Measurements from ENCODE around the gene PIGK.
"Not testable (repeated sequence)": the region's sequence is repeated elsewhere in the genome, so short reads cannot be mapped to it uniquely, and the experiment has no call there.

Gene PIGK

GRCh38 chr1:77230051-77230450 lies 10.8 kb upstream of the PIGK start:
- Histone ChIP-seq H3K9ac (ENCODE audit: low read length) (no peak overlapping the region), H3K4me1 (ENCODE audit: control insufficient read depth, low read depth, low read length) (no peaks in the 10 kb centered on the region), H3K36me3 (ENCODE audit: control insufficient read depth, low read depth, low read length) (no peaks in the 10 kb centered on the region), H3K27me3 (ENCODE audit: control insufficient read depth, insufficient read depth, low read length) (no peaks in the 10 kb centered on the region), H3K4me3 (ENCODE audit: low read length) (no peak overlapping the region), H3K9me3 (ENCODE audit: control insufficient read depth, low read depth, low read length) (no peaks in the 10 kb centered on the region), H3K27ac (ENCODE audit: low read length) (no peak overlapping the region)

DNA sequence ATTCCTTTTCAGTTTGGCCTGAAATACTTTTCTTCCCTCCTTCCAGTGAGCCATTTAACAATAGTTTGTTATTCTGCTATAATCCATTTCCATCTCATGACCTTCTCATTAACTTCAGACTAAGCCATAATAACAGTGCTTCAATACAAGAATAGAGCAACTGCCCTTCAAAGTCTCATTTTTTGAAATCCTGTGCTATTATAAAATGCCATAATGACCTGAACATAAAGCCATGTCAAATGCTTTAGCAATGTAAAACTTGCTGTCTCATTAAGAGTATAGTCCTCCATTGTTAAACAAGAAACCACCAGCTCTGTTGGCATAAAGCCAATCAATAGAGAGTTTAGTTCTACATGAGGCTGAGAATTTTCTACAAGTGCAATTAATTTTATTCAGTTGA lies 9.6 kb upstream of the PIGK start:
- Histone ChIP-seq H3K36me3 (ENCODE audit: control insufficient read depth, low read depth, low read length) (no peaks in the 10 kb centered on the region), H3K27me3 (ENCODE audit: control insufficient read depth, insufficient read depth, low read length) (no peaks in the 10 kb centered on the region), H3K9ac (ENCODE audit: low read length) (no peak overlapping the region), H3K4me1 (ENCODE audit: control insufficient read depth, low read depth, low read length) (no peaks in the 10 kb centered on the region), H3K9me3 (ENCODE audit: control insufficient read depth, low read depth, low read length) (no peaks in the 10 kb centered on the region), H3K27ac (ENCODE audit: low read length) (no peak overlapping the region), H3K4me3 (ENCODE audit: low read length) (no peak overlapping the region)

- Histone ChIP-seq H3K27me3 (ENCODE audit: control insufficient read depth, insufficient read depth, low read length) (no peaks in the 10 kb centered on the region), H3K9ac (ENCODE audit: low read length) (no peak overlapping the region), H3K36me3 (ENCODE audit: control insufficient read depth, low read depth, low read length) (no peaks in the 10 kb centered on the region), H3K4me1 (ENCODE audit: control insufficient read depth, low read depth, low read length) (peaks cover 5% of the 10 kb centered on the region), H3K9me3 (ENCODE audit: control insufficient read depth, low read depth, low read length) (no peaks in the 10 kb centered on the region), H3K27ac (ENCODE audit: low read length) (no peak overlapping the region), H3K4me3 (ENCODE audit: low read length) (no peak overlapping the region)
These were observed 8.2 kb upstream of the PIGK start for GRCh38 chr1:77227381-77227780.

DNA sequence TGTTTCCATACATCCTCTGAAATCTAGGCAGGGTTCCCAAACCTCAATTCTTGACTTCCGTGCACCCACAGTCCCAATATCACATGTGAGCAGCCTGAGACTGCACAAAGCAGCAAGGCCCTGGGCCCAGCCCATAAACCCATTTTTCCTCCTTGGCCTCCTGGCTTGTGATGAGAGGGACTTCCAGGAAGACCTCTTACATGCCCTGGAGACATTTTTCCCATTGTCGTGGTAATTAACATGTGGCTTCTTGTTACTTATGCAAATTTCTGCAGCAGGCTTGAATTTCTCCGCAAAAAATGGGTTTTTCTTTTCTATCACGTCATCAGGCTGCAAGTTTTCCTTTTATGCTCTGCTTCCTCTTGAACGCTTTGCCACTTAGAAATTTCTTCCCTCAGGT lies 3.3 kb upstream of the PIGK start:
- no peak overlapping the region for H3K27ac ChIP-seq (ENCODE audit: low read length)
- peaks cover 6% of the 10 kb centered on the region for H3K4me1 ChIP-seq (ENCODE audit: control insufficient read depth, low read depth, low read length)
- no peaks in the 10 kb centered on the region for H3K9me3 ChIP-seq (ENCODE audit: control insufficient read depth, low read depth, low read length)
- no peaks in the 10 kb centered on the region for H3K36me3 ChIP-seq (ENCODE audit: control insufficient read depth, low read depth, low read length)
- no peaks in the 10 kb centered on the region for H3K27me3 ChIP-seq (ENCODE audit: control insufficient read depth, insufficient read depth, low read length)
- no peak overlapping the region for H3K9ac ChIP-seq (ENCODE audit: low read length)
- H3K4me3 ChIP-seq (ENCODE audit: low read length): no peak overlapping the region

GRCh38 chr1:77220687-77221463 lies 1.6 kb upstream of the PIGK start:
- H3K4me3 ChIP-seq (ENCODE audit: low read length): peak overlapping the region; percentile 92
- H3K4me1 ChIP-seq (ENCODE audit: control insufficient read depth, low read depth, low read length): peaks cover 6% of the 10 kb centered on the region
- H3K36me3 ChIP-seq (ENCODE audit: control insufficient read depth, low read depth, low read length): no peaks in the 10 kb centered on the region
- H3K27ac ChIP-seq (ENCODE audit: low read length): no peak overlapping the region
- no peak overlapping the region for H3K9ac ChIP-seq (ENCODE audit: low read length)
- H3K9me3 ChIP-seq (ENCODE audit: control insufficient read depth, low read depth, low read length): no peaks in the 10 kb centered on the region
- no peaks in the 10 kb centered on the region for H3K27me3 ChIP-seq (ENCODE audit: control insufficient read depth, insufficient read depth, low read length)

- peak overlapping the region; percentile 92 for H3K4me3 ChIP-seq (ENCODE audit: low read length)
- no peaks in the 10 kb centered on the region for H3K27me3 ChIP-seq (ENCODE audit: control insufficient read depth, insufficient read depth, low read length)
- peaks cover 6% of the 10 kb centered on the region for H3K4me1 ChIP-seq (ENCODE audit: control insufficient read depth, low read depth, low read length)
- H3K9ac ChIP-seq (ENCODE audit: low read length): peak overlapping the region; percentile 78
- no peaks in the 10 kb centered on the region for H3K36me3 ChIP-seq (ENCODE audit: control insufficient read depth, low read depth, low read length)
- no peak overlapping the region for H3K27ac ChIP-seq (ENCODE audit: low read length)
- H3K9me3 ChIP-seq (ENCODE audit: control insufficient read depth, low read depth, low read length): no peaks in the 10 kb centered on the region
These were observed 609 bp downstream of the PIGK start for GRCh38 chr1:77218477-77219165.

GRCh38 chr1:77204043-77204442 lies 15.2 kb downstream of the PIGK start:
- not testable (repeated sequence) for H3K4me3 ChIP-seq (ENCODE audit: low read length); H3K4me1 ChIP-seq (ENCODE audit: control insufficient read depth, low read depth, low read length); H3K27ac ChIP-seq (ENCODE audit: low read length); H3K9ac ChIP-seq (ENCODE audit: low read length); H3K36me3 ChIP-seq (ENCODE audit: control insufficient read depth, low read depth, low read length); H3K27me3 ChIP-seq (ENCODE audit: control insufficient read depth, insufficient read depth, low read length); H3K9me3 ChIP-seq (ENCODE audit: control insufficient read depth, low read depth, low read length)

GRCh38 chr1:77202751-77203150 lies 16.5 kb downstream of the PIGK start:
- Histone ChIP-seq H3K4me3 (ENCODE audit: low read length) (no peak overlapping the region), H3K36me3 (ENCODE audit: control insufficient read depth, low read depth, low read length) (no peaks in the 10 kb centered on the region), H3K27me3 (ENCODE audit: control insufficient read depth, insufficient read depth, low read length) (no peaks in the 10 kb centered on the region), H3K9ac (ENCODE audit: low read length) (no peak overlapping the region), H3K9me3 (ENCODE audit: control insufficient read depth, low read depth, low read length) (no peaks in the 10 kb centered on the region), H3K4me1 (ENCODE audit: control insufficient read depth, low read depth, low read length) (no peaks in the 10 kb centered on the region), H3K27ac (ENCODE audit: low read length) (no peak overlapping the region)

DNA sequence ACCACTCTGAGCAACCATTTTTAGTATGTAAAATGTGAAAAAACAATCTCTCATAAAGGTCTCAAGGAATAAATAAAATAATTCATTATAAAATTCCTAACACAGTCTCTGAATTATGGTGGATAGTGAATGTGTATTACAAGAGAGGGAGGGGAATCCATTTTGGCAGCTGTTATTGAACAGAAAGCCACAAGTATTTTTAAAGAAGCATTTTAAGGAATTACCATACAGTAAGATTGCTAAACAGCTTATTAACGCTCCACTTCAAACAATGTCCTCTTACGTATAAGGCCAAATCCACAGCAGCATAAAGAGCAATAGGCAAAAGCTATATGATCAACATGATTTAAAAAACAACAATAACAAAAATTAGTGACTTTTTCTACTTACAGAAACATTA lies 18.4 kb downstream of the PIGK start:
- no peaks in the 10 kb centered on the region for H3K9me3 ChIP-seq (ENCODE audit: control insufficient read depth, low read depth, low read length)
- no peaks in the 10 kb centered on the region for H3K36me3 ChIP-seq (ENCODE audit: control insufficient read depth, low read depth, low read length)
- H3K27me3 ChIP-seq (ENCODE audit: control insufficient read depth, insufficient read depth, low read length): no peaks in the 10 kb centered on the region
- H3K4me1 ChIP-seq (ENCODE audit: control insufficient read depth, low read depth, low read length): no peaks in the 10 kb centered on the region
- H3K27ac ChIP-seq (ENCODE audit: low read length): no peak overlapping the region
- no peak overlapping the region for H3K4me3 ChIP-seq (ENCODE audit: low read length)
- H3K9ac ChIP-seq (ENCODE audit: low read length): no peak overlapping the region

- Histone ChIP-seq H3K36me3 (ENCODE audit: control insufficient read depth, low read depth, low read length) (no peaks in the 10 kb centered on the region), H3K9me3 (ENCODE audit: control insufficient read depth, low read depth, low read length) (no peaks in the 10 kb centered on the region), H3K9ac (ENCODE audit: low read length) (no peak overlapping the region), H3K27me3 (ENCODE audit: control insufficient read depth, insufficient read depth, low read length) (no peaks in the 10 kb centered on the region), H3K4me3 (ENCODE audit: low read length) (no peak overlapping the region), H3K27ac (ENCODE audit: low read length) (no peak overlapping the region), H3K4me1 (ENCODE audit: control insufficient read depth, low read depth, low read length) (no peaks in the 10 kb centered on the region)
These were observed 18.9 kb downstream of the PIGK start for GRCh38 chr1:77200293-77200692.

DNA sequence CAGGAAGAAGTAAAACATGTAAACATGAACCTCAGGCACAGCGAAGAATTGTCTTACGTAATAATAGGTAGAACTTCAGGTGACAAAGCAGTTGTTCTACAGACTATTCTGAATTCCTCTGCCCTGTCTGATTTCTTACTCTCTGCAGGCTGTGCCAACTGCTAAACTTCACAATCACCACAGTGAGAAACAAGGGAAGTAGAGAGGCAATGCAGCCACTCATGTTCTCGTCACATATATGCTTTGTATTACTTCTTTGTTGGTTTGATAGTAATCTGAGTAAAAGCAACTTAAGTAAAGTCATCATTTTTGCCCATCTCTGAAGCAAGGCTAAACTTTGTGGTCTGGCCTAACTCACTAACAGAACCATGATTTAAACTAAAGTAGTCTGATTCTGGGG lies 21.9 kb downstream of the PIGK start:
- Histone ChIP-seq H3K27me3 (ENCODE audit: control insufficient read depth, insufficient read depth, low read length) (no peaks in the 10 kb centered on the region), H3K36me3 (ENCODE audit: control insufficient read depth, low read depth, low read length) (no peaks in the 10 kb centered on the region), H3K4me3 (ENCODE audit: low read length) (no peak overlapping the region), H3K4me1 (ENCODE audit: control insufficient read depth, low read depth, low read length) (no peaks in the 10 kb centered on the region), H3K9me3 (ENCODE audit: control insufficient read depth, low read depth, low read length) (no peaks in the 10 kb centered on the region), H3K9ac (ENCODE audit: low read length) (no peak overlapping the region), H3K27ac (ENCODE audit: low read length) (no peak overlapping the region)

- Histone ChIP-seq H3K4me3 (ENCODE audit: low read length) (no peak overlapping the region), H3K27me3 (ENCODE audit: control insufficient read depth, insufficient read depth, low read length) (no peaks in the 10 kb centered on the region), H3K9me3 (ENCODE audit: control insufficient read depth, low read depth, low read length) (no peaks in the 10 kb centered on the region), H3K36me3 (ENCODE audit: control insufficient read depth, low read depth, low read length) (no peaks in the 10 kb centered on the region), H3K9ac (ENCODE audit: low read length) (no peak overlapping the region), H3K4me1 (ENCODE audit: control insufficient read depth, low read depth, low read length) (no peaks in the 10 kb centered on the region), H3K27ac (ENCODE audit: low read length) (no peak overlapping the region)
These were observed 25.3 kb downstream of the PIGK start for GRCh38 chr1:77193951-77194350.
